Measurements from ENCODE around the gene TBC1D2B.

The TBC1D2B gene

GRCh38 chr15:78072080-78072892, 5.2 kb downstream of the TBC1D2B start:
- DNase-seq (ENCODE audit: low spot score): no peak

- DNase-seq (ENCODE audit: low spot score): no peak
Observed at GRCh38 chr15:78071383-78071782, 6.1 kb downstream of the TBC1D2B start.

- DNase-seq (ENCODE audit: low spot score): no peak
Observed at GRCh38 chr15:78070049-78070700, 7.3 kb downstream of the TBC1D2B start.

- no peak for DNase-seq (ENCODE audit: low spot score)
Observed at GRCh38 chr15:78069462-78070029, 8.0 kb downstream of the TBC1D2B start.

- no peak for DNase-seq (ENCODE audit: low spot score)
Observed at GRCh38 chr15:78069052-78069414, 8.5 kb downstream of the TBC1D2B start.

GRCh38 chr15:78067328-78068228, 9.9 kb downstream of the TBC1D2B start:
- DNase-seq (ENCODE audit: low spot score): no peak

GRCh38 chr15:78065973-78066946, 11.3 kb downstream of the TBC1D2B start:
- DNase-seq (ENCODE audit: low spot score): no peak

GRCh38 chr15:78065284-78065872, 12.1 kb downstream of the TBC1D2B start:
- no peak for DNase-seq (ENCODE audit: low spot score)

- no peak for DNase-seq (ENCODE audit: low spot score)
Observed at GRCh38 chr15:78064544-78064943, 13.0 kb downstream of the TBC1D2B start.

- DNase-seq (ENCODE audit: low spot score): no peak
Observed at GRCh38 chr15:78063970-78064385, 13.5 kb downstream of the TBC1D2B start.

- no peak for DNase-seq (ENCODE audit: low spot score)
Observed at GRCh38 chr15:78063217-78063616, 14.3 kb downstream of the TBC1D2B start.

- DNase-seq (ENCODE audit: low spot score): no peak
Observed at GRCh38 chr15:78061963-78062427, 15.5 kb downstream of the TBC1D2B start.

- no peak for DNase-seq (ENCODE audit: low spot score)
Observed at GRCh38 chr15:78060232-78060631, 17.3 kb downstream of the TBC1D2B start.

GRCh38 chr15:78059110-78059839, 18.2 kb downstream of the TBC1D2B start:
- DNase-seq (ENCODE audit: low spot score): no peak

- no peak for DNase-seq (ENCODE audit: low spot score)
Observed at GRCh38 chr15:78058401-78058935, 19.0 kb downstream of the TBC1D2B start.

- no peak for DNase-seq (ENCODE audit: low spot score)
Observed at GRCh38 chr15:78057803-78058202, 19.7 kb downstream of the TBC1D2B start.

GRCh38 chr15:78056714-78057269, 20.7 kb downstream of the TBC1D2B start:
- no peak for DNase-seq (ENCODE audit: low spot score)

- DNase-seq (ENCODE audit: low spot score): no peak
Observed at GRCh38 chr15:78055919-78056713, 21.4 kb downstream of the TBC1D2B start.

All from RKO (cell line).